ENCODE results near the gene TNNI3K. TPM values are rescaled to one million over a fixed set of nuclear protein-coding genes. Genes with fewer than 3 reads are reported as not detected.

TNNI3K gene
- polyA plus RNA-seq, 1 donor (not counting 4 experiments of a cell fraction or from before 2014, with no cell fraction given), result 0.41 TPM

DNA sequence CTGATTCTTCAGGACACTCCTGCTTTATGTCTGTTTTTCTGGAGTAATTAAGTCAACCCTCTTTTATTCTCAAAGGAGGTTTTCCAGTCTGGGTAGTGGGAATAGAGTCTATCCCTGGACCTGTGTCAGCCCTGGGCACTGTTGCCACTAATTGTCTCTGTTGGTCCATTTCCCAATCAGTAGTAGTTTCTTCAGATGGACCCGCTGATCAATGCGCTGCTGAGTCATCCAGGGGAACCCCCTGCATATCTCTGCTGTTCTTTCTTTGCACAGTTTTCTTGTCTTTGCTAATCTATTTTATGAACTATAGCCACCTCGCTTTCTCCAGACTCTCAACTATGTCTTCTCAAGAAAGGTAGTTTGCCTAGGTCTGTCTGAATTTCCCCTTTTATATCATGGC lies 82.5 kb downstream of the TNNI3K start:
- no peak for FAIRE-seq
- Histone ChIP-seq H3K4me3 (ENCODE audit: control insufficient read depth in 2 of 3, extremely low read depth in 1 of 3, insufficient read depth in 2 of 3, low read depth in 1 of 3, low read length in 3 of 3) (no peak overlapping the region), H3K27ac (ENCODE audit: control insufficient read depth, insufficient read depth, low read length) (no peak overlapping the region), H3K4me1 (ENCODE audit: control insufficient read depth, extremely low read depth, insufficient read depth, low read length) (no peaks in the 10 kb centered on the region), H3K36me3 (ENCODE audit: control insufficient read depth in 2 of 2, extremely low read depth in 1 of 2, insufficient read depth in 2 of 2, low read length in 2 of 2) (no peaks in the 10 kb centered on the region), H3K9me3 (ENCODE audit: control insufficient read depth, low read depth, low read length) (no peaks in the 10 kb centered on the region), H3K9ac (ENCODE audit: control insufficient read depth, extremely low read depth, insufficient read depth, low read length) (no peak overlapping the region), H3K4me2 (ENCODE audit: control insufficient read depth, extremely low read depth, insufficient read depth, low read depth, low read length) (no peak overlapping the region), H4K20me1 (ENCODE audit: control insufficient read depth, extremely low read depth, insufficient read depth, low read length) (no peaks in the 10 kb centered on the region), H2AFZ (ENCODE audit: control insufficient read depth, low read length) (no peak overlapping the region), H3K79me2 (ENCODE audit: control insufficient read depth, insufficient read depth, low read length) (no peaks in the 10 kb centered on the region), H3K9me1 (ENCODE audit: control insufficient read depth, extremely low read depth, insufficient read depth, low read length) (no peaks in the 10 kb centered on the region), H3K27me3 (ENCODE audit: control insufficient read depth, extremely low read depth, insufficient read depth, low read length) (no peaks in the 10 kb centered on the region)
- no peak for TF ChIP-seq EZH2 (IDR thresholded peaks at IDR 0.05; ENCODE audit: low read length)
- TF ChIP-seq, protein P1, sequence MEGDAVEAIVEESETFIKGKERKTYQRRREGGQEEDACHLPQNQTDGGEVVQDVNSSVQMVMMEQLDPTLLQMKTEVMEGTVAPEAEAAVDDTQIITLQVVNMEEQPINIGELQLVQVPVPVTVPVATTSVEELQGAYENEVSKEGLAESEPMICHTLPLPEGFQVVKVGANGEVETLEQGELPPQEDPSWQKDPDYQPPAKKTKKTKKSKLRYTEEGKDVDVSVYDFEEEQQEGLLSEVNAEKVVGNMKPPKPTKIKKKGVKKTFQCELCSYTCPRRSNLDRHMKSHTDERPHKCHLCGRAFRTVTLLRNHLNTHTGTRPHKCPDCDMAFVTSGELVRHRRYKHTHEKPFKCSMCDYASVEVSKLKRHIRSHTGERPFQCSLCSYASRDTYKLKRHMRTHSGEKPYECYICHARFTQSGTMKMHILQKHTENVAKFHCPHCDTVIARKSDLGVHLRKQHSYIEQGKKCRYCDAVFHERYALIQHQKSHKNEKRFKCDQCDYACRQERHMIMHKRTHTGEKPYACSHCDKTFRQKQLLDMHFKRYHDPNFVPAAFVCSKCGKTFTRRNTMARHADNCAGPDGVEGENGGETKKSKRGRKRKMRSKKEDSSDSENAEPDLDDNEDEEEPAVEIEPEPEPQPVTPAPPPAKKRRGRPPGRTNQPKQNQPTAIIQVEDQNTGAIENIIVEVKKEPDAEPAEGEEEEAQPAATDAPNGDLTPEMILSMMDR (optimal IDR thresholded peaks at IDR 0.05 in 1 of 3, IDR thresholded peaks at IDR 0.05 in 1 of 3, conservative IDR thresholded peaks at IDR 0.05 in 1 of 3; ENCODE audit: extremely low read depth in 1 of 3, insufficient read depth in 2 of 3, low read length in 3 of 3), result no peak
- DNase-seq (ENCODE audit: low read depth, low spot score), result no peak
- dilution Hi-C loops (cut with MboI; ENCODE audit: extremely low pct_ligation_motif_present, low sequenced_read_pairs), result no loop called here

DNA sequence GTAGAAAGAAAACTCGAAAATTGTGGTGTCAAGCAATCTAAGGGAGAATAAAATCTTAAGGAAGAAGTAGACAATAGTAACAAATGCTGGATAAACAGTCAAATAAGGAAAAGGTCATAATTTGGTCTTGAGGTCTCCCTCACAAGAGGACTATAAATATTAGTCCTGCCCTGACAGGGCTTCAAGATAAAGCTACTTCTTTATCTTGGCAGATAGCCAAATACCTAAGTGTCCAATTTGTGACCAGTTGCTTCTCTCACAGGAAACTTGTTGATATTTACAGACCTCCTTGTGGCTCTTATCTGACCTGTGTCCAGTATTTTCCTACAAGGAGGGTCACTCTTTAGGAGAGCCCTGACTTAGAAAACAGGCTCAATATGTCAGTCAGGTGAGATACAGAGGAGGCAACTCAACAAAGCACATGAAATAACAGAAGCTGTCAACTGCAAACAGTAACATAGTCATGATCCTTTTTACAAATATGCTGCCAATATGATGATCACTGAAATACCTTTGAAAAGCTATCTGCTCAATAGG lies 88.8 kb downstream of the TNNI3K start:
- Histone ChIP-seq H3K79me2 (ENCODE audit: control insufficient read depth, insufficient read depth, low read length) (no peaks in the 10 kb centered on the region), H3K4me2 (ENCODE audit: control insufficient read depth, extremely low read depth, insufficient read depth, low read depth, low read length) (no peak overlapping the region), H2AFZ (ENCODE audit: control insufficient read depth, low read length) (no peak overlapping the region), H3K4me3 (ENCODE audit: control insufficient read depth in 2 of 3, extremely low read depth in 1 of 3, insufficient read depth in 2 of 3, low read depth in 1 of 3, low read length in 3 of 3) (no peak overlapping the region), H3K9me3 (ENCODE audit: control insufficient read depth, low read depth, low read length) (no peaks in the 10 kb centered on the region), H3K9me1 (ENCODE audit: control insufficient read depth, extremely low read depth, insufficient read depth, low read length) (no peaks in the 10 kb centered on the region), H3K27ac (ENCODE audit: control insufficient read depth, insufficient read depth, low read length) (no peak overlapping the region), H3K4me1 (ENCODE audit: control insufficient read depth, extremely low read depth, insufficient read depth, low read length) (no peaks in the 10 kb centered on the region), H4K20me1 (ENCODE audit: control insufficient read depth, extremely low read depth, insufficient read depth, low read length) (no peaks in the 10 kb centered on the region), H3K27me3 (ENCODE audit: control insufficient read depth, extremely low read depth, insufficient read depth, low read length) (no peaks in the 10 kb centered on the region), H3K9ac (ENCODE audit: control insufficient read depth, extremely low read depth, insufficient read depth, low read length) (no peak overlapping the region), H3K36me3 (ENCODE audit: control insufficient read depth in 2 of 2, extremely low read depth in 1 of 2, insufficient read depth in 2 of 2, low read length in 2 of 2) (no peaks in the 10 kb centered on the region)
- dilution Hi-C loops (cut with MboI; ENCODE audit: extremely low pct_ligation_motif_present, low sequenced_read_pairs), result no loop called here
- TF ChIP-seq EZH2 (IDR thresholded peaks at IDR 0.05; ENCODE audit: low read length), result no peak
- TF ChIP-seq, protein P1 (optimal IDR thresholded peaks at IDR 0.05 in 1 of 3, IDR thresholded peaks at IDR 0.05 in 1 of 3, conservative IDR thresholded peaks at IDR 0.05 in 1 of 3; ENCODE audit: extremely low read depth in 1 of 3, insufficient read depth in 2 of 3, low read length in 3 of 3), result no peak
- FAIRE-seq (no peak), DNase-seq (ENCODE audit: low read depth, low spot score) (no peak)
